Gastroesophageal sphincter (tissue), 4 donors: Measurements from ENCODE around the gene NAMPT. TPM values are rescaled to one million over a fixed set of nuclear protein-coding genes. Genes with fewer than 3 reads are reported as not detected.

Source experiments
- ATAC-seq: fragments of 150-250 bp; one replicate; pipeline ENCODE4 v1.9.1; 2016; ENCODE audit warnings: mild to moderate bottlenecking, moderate library complexity
- H3K27ac ChIP-seq, 4 donors: fragments of 200-600 bp; sonication (generic) in 3 of 4; 1 replicate in 3 of 4; 2 replicates in 1 of 4; pipeline ENCODE4 v1.5.1; 2016 to 2019
- H3K27me3 ChIP-seq: fragments of 200-600 bp; sonication (generic); one replicate; pipeline ENCODE4 v1.5.1; 2019
- H3K36me3 ChIP-seq, 2 donors: fragments of 200-600 bp; sonication (generic); one replicate each; pipeline ENCODE4 v1.5.1; 2019; ENCODE audit warnings: control low read depth in 1 of 2
- H3K4me1 ChIP-seq, 3 donors: fragments of 200-600 bp; sonication (generic); 1 replicate in 2 of 3; 2 replicates in 1 of 3; pipeline ENCODE4 v1.5.1; 2016 to 2019; ENCODE audit warnings: control low read depth in 2 of 3
- H3K4me3 ChIP-seq, 2 donors: fragments of 200-600 bp; sonication (generic); one replicate each; pipeline ENCODE4 v1.5.1; 2019; ENCODE audit warnings: mild to moderate bottlenecking in 1 of 2, moderate library complexity in 1 of 2
- H3K9me3 ChIP-seq, 3 donors: fragments of 200-600 bp; sonication (generic); one replicate each; pipeline ENCODE4 v1.5.1; 2017 to 2019; ENCODE audit warnings: control low read depth in 2 of 3
- CTCF ChIP-seq, 4 experiments: fragments of 200-600 bp in 2 of 4; fragments of 450-650 bp in 2 of 4; sonication (generic) in 1 of 4; IDR thresholded peaks; one replicate each; pipeline ENCODE4 v1.5.1; 2017 to 2019; ENCODE audit warnings: antibody characterized with exemption in 4 of 4, mild to moderate bottlenecking in 2 of 4, moderate library complexity in 2 of 4
- EP300 ChIP-seq: sonication (generic); formaldehyde crosslinking; IDR thresholded peaks from one replicate; pipeline ENCODE4 v1.6.1; 2017; ENCODE audit warnings: antibody characterized with exemption, mild to moderate bottlenecking
- POLR2A ChIP-seq, 2 donors: fragments of 450-650 bp; IDR thresholded peaks; one replicate each; pipeline ENCODE4 v1.6.1; 2017; ENCODE audit warnings: antibody characterized with exemption in 2 of 2, mild to moderate bottlenecking in 2 of 2, moderate library complexity in 1 of 2
- POLR2AphosphoS5 ChIP-seq: sonication (generic); formaldehyde crosslinking; IDR thresholded peaks from one replicate; pipeline ENCODE4 v1.6.1; 2017; ENCODE audit warnings: antibody characterized with exemption
- WGBS, 2 donors: methylation state at CpG; one replicate each; pipeline ENCODE4 v1.1.5; 2018; ENCODE audit warnings: low coverage in 1 of 2; 5-methylcytosine and 5-hydroxymethylcytosine counted together
- total RNA-seq, 4 donors: library from RNA; depleted of rRNA; stranded (reverse); fragments of >200 nt; gene quantifications; one replicate each; pipeline ENCODE4 v1.1.0, GENCODE V29; 2016

Gene NAMPT
- total RNA-seq, 4 donors from 2014 or later = 63.1 to 611 (median 150) TPM

GRCh38 chr7:106317971-106318370 lies 33.2 kb upstream of the NAMPT start:
- no peaks in the 10 kb centered on the region for H3K27me3 ChIP-seq
- 56 to 100% methylated on average over 1 of the region's 5 CpGs for WGBS, 2 donors
- no peak overlapping the region for H3K27ac ChIP-seq

GRCh38 chr7:106316947-106317346 lies 32.2 kb upstream of the NAMPT start:
- Histone ChIP-seq H3K27me3 (no peaks in the 10 kb centered on the region), H3K4me3 (no peak overlapping the region), H3K9me3 (peaks cover 0 to 5% (median 0%) of the 10 kb centered on the region in 3 donors), H3K4me1 (no peaks in the 10 kb centered on the region), H3K36me3 (no peaks in the 10 kb centered on the region), H3K27ac (no peak overlapping the region)
- TF ChIP-seq POLR2AphosphoS5 (no peak), POLR2A (IDR thresholded peaks at IDR 0.05) (no peak), EP300 (no peak), CTCF (IDR thresholded peaks at IDR 0.05) (no peak)
- ATAC-seq = no peak

More at GRCh38 chr7:106317971-106318370, 33.2 kb upstream of the NAMPT start:
- TF ChIP-seq EP300 = no peak
- TF ChIP-seq CTCF (IDR thresholded peaks at IDR 0.05) = no peak
- TF ChIP-seq POLR2AphosphoS5 = no peak
- no peak for TF ChIP-seq POLR2A (IDR thresholded peaks at IDR 0.05)
- Histone ChIP-seq H3K9me3 (peaks cover 0 to 5% (median 0%) of the 10 kb centered on the region in 3 donors), H3K4me1 (no peaks in the 10 kb centered on the region), H3K4me3 (no peak overlapping the region), H3K36me3 (no peaks in the 10 kb centered on the region)
- ATAC-seq = no peak

DNA sequence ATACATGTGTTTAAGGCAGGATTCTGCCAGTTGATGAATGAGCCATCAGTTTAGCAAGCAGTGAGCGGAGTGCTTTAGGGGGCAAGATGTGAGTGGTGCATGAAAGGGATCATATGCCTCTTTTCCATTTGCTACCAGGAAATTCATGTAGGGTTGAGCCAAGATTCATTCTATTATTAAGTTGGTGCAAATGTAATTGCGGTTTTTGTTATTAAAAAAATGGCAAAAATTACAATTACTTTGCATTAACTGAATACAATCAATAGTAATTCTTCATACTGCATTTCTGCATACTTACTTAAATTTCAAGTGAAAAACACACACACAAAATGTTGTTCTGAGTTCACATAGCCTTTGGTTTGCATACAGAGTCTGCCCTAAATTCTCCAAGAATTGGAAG lies 30.1 kb upstream of the NAMPT start:
- 82 to 87% methylated on average over 1 to 2 of the region's 2 CpGs for WGBS, 2 donors
- no peak overlapping the region for H3K27ac ChIP-seq
- no peak overlapping the region for H3K4me3 ChIP-seq
- TF ChIP-seq POLR2A (IDR thresholded peaks at IDR 0.05) (no peak), EP300 (no peak), CTCF (IDR thresholded peaks at IDR 0.05) (no peak), POLR2AphosphoS5 (no peak)
- no peaks in the 10 kb centered on the region for H3K27me3 ChIP-seq
- no peaks in the 10 kb centered on the region for H3K36me3 ChIP-seq
- H3K9me3 ChIP-seq = no peaks in the 10 kb centered on the region
- H3K4me1 ChIP-seq = no peaks in the 10 kb centered on the region
- ATAC-seq = no peak

DNA sequence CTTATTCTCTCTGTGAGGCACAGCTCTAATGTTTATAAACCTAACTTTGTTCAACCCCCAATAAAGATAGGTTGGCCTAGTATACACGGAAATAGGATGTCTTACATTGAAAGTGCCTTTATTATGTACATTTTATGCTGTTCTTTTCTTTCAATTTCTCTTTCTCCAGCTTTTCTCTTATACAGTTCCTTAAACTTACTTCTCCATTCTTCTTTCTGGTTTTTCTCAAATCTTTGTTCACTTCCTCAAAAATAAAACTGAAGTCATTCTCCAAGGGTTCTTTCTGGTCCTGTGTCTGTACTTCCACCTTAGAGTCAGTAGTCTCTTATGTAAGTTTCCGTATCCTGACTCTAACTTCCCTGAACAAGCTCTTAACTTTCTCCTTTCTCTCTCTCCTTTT lies 29.2 kb upstream of the NAMPT start:
- no peaks in the 10 kb centered on the region for H3K27me3 ChIP-seq
- H3K4me1 ChIP-seq = no peaks in the 10 kb centered on the region
- TF ChIP-seq POLR2A (IDR thresholded peaks at IDR 0.05) = no peak
- no peak for TF ChIP-seq CTCF (IDR thresholded peaks at IDR 0.05)
- no peak for TF ChIP-seq EP300
- TF ChIP-seq POLR2AphosphoS5 = no peak
- no peak overlapping the region for H3K4me3 ChIP-seq
- 25 to 51% methylated on average over 2 of the region's 2 CpGs for WGBS, 2 donors
- no peak for ATAC-seq
- no peaks in the 10 kb centered on the region for H3K36me3 ChIP-seq
- no peak overlapping the region for H3K27ac ChIP-seq
- H3K9me3 ChIP-seq = no peaks in the 10 kb centered on the region

DNA sequence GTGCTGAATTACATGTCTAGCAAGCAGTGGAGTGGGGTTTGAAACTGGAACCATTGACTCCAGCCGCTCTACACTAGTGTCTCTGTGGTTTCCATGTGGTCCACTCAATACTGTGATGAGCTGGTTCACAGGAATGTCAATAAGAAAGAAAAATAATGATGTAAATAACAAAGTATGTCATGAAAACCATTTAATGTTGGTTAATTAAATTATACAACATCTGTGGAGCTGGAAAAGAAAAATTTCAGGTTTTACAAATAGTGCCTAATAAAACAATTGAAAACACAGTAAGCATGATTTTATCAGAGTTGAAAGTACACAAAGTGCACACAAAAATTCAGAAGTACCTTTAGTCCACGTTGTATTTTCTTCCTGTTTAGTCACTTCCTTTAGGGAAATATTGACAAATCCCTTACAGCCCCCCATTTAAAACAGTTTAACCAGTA lies 28.7 kb upstream of the NAMPT start:
- no peak for TF ChIP-seq POLR2AphosphoS5
- no peak for TF ChIP-seq CTCF (IDR thresholded peaks at IDR 0.05)
- TF ChIP-seq EP300 = no peak
- TF ChIP-seq POLR2A (IDR thresholded peaks at IDR 0.05) = no peak
- no peak for ATAC-seq
- no peaks in the 10 kb centered on the region for H3K36me3 ChIP-seq
- no peak overlapping the region for H3K27ac ChIP-seq
- WGBS, 2 donors = 51 to 60% methylated on average over 2 of the region's 2 CpGs
- H3K9me3 ChIP-seq = no peaks in the 10 kb centered on the region
- no peak overlapping the region for H3K4me3 ChIP-seq
- H3K4me1 ChIP-seq = no peaks in the 10 kb centered on the region
- no peaks in the 10 kb centered on the region for H3K27me3 ChIP-seq
